ENCODE measurements around the gene PARD3B. TPM values are rescaled to one million over a fixed set of nuclear protein-coding genes. Genes with fewer than 3 reads are reported as not detected.

Gene PARD3B
- total and polyA plus RNA-seq, 2 donors (not counting 1 experiment from before 2014, with no cell fraction given) = 7.4 to 20.6 TPM

- H3K9me3 ChIP-seq (ENCODE audit: control insufficient read depth, insufficient read depth, low read depth, low read length) = no peaks in the 10 kb centered on the region
Measured at GRCh38 chr2:204917089-204917701, 371.9 kb downstream of the PARD3B start.

DNA sequence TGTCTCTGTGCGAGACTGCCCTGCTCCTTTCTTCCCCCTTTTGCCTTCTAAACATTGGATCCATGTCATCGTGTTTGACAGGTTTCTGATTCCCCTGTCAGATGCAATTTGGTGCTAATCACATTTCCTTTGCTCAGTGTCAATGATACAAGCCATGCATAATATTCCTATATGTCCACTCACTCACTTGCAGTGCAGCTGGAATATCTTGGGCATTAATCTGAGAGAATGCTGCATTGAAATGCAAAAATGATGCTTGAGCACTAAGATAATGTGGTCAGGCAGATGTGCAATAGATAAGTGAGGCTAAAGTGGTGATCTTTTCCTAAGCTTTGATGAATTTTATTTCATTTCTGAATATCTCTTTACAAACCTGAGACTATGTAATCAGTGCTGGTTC, 375.5 kb downstream of the PARD3B start:
- no peak overlapping the region for H2AFZ ChIP-seq (ENCODE audit: low read length)
- H3K36me3 ChIP-seq (ENCODE audit: control insufficient read depth, insufficient read depth, low read length) = no peaks in the 10 kb centered on the region
- no peak for DNase-seq (ENCODE audit: low read depth in 2 of 2)
- no peak overlapping the region for H3K9ac ChIP-seq (ENCODE audit: insufficient read depth, low read length)
- H3K4me1 ChIP-seq (ENCODE audit: control insufficient read depth, extremely low read depth, insufficient read depth, low read length) = no peaks in the 10 kb centered on the region
- H4K20me1 ChIP-seq (ENCODE audit: control insufficient read depth, extremely low read depth, insufficient read depth, low read length) = no peaks in the 10 kb centered on the region
- H3K79me2 ChIP-seq (ENCODE audit: control insufficient read depth, insufficient read depth, low read length) = no peaks in the 10 kb centered on the region
- H3K27me3 ChIP-seq (ENCODE audit: control insufficient read depth, insufficient read depth, low read length) = no peaks in the 10 kb centered on the region
- no peak overlapping the region for H3K27ac ChIP-seq (ENCODE audit: insufficient read depth, low read length)
- no peak for TF ChIP-seq CTCF (conservative IDR thresholded peaks at IDR 0.05 in 1 of 2, IDR thresholded peaks at IDR 0.05 in 1 of 2; ENCODE audit: low read depth in 1 of 2, low read length in 2 of 2)
- no peak for TF ChIP-seq EZH2 (IDR thresholded peaks at IDR 0.05; ENCODE audit: low read length, missing control alignments)
- H3K9me3 ChIP-seq (ENCODE audit: control insufficient read depth, insufficient read depth, low read depth, low read length) = no peaks in the 10 kb centered on the region
- H3K4me2 ChIP-seq (ENCODE audit: extremely low read depth, insufficient read depth, low read length) = no peak overlapping the region
- H3K4me3 ChIP-seq (replicated peaks in 1 of 4; ENCODE audit: control extremely low read depth in 1 of 4, insufficient read depth in 1 of 4, low read depth in 3 of 4, low read length in 4 of 4) = no peak overlapping the region

More at GRCh38 chr2:204917089-204917701, 371.9 kb downstream of the PARD3B start:
- Histone ChIP-seq H3K79me2 (ENCODE audit: control insufficient read depth, insufficient read depth, low read length) (no peaks in the 10 kb centered on the region), H3K36me3 (ENCODE audit: control insufficient read depth, insufficient read depth, low read length) (no peaks in the 10 kb centered on the region), H2AFZ (ENCODE audit: low read length) (no peak overlapping the region), H3K4me1 (ENCODE audit: control insufficient read depth, extremely low read depth, insufficient read depth, low read length) (no peaks in the 10 kb centered on the region), H3K9ac (ENCODE audit: insufficient read depth, low read length) (no peak overlapping the region), H3K4me3 (replicated peaks in 1 of 4; ENCODE audit: control extremely low read depth in 1 of 4, insufficient read depth in 1 of 4, low read depth in 3 of 4, low read length in 4 of 4) (no peak overlapping the region), H3K27ac (ENCODE audit: insufficient read depth, low read length) (no peak overlapping the region), H4K20me1 (ENCODE audit: control insufficient read depth, extremely low read depth, insufficient read depth, low read length) (no peaks in the 10 kb centered on the region), H3K27me3 (ENCODE audit: control insufficient read depth, insufficient read depth, low read length) (no peaks in the 10 kb centered on the region), H3K4me2 (ENCODE audit: extremely low read depth, insufficient read depth, low read length) (no peak overlapping the region)
- DNase-seq (ENCODE audit: low read depth in 2 of 2) = no peak
- TF ChIP-seq CTCF (conservative IDR thresholded peaks at IDR 0.05 in 1 of 2, IDR thresholded peaks at IDR 0.05 in 1 of 2; ENCODE audit: low read depth in 1 of 2, low read length in 2 of 2) (no peak), EZH2 (IDR thresholded peaks at IDR 0.05; ENCODE audit: low read length, missing control alignments) (no peak)

DNA sequence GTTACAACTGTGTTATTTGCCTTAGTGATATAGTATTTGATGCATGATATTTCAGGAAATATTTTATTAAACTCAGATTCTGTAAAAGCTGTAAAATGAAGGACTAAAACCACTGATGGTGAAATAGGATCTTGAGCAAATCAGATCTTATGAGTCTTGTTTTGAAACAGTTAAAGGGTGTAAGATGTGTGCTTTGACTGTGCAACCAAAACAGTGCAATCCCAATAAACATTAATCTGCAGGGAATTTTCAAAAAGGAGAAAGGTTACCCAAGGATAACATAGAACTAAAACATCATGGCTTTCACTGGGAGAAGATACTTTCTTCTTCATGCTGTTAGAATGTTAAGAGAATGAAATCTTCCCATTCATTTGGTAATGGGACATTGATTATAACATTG, 378.7 kb downstream of the PARD3B start:
- Histone ChIP-seq H2AFZ (ENCODE audit: low read length) (no peak overlapping the region), H3K4me1 (ENCODE audit: control insufficient read depth, extremely low read depth, insufficient read depth, low read length) (no peaks in the 10 kb centered on the region), H3K9ac (ENCODE audit: insufficient read depth, low read length) (no peak overlapping the region), H3K4me2 (ENCODE audit: extremely low read depth, insufficient read depth, low read length) (no peak overlapping the region), H3K4me3 (replicated peaks in 1 of 4; ENCODE audit: control extremely low read depth in 1 of 4, insufficient read depth in 1 of 4, low read depth in 3 of 4, low read length in 4 of 4) (no peak overlapping the region), H3K27me3 (ENCODE audit: control insufficient read depth, insufficient read depth, low read length) (no peaks in the 10 kb centered on the region), H4K20me1 (ENCODE audit: control insufficient read depth, extremely low read depth, insufficient read depth, low read length) (no peaks in the 10 kb centered on the region), H3K27ac (ENCODE audit: insufficient read depth, low read length) (no peak overlapping the region), H3K79me2 (ENCODE audit: control insufficient read depth, insufficient read depth, low read length) (no peaks in the 10 kb centered on the region), H3K9me3 (ENCODE audit: control insufficient read depth, insufficient read depth, low read depth, low read length) (no peaks in the 10 kb centered on the region), H3K36me3 (ENCODE audit: control insufficient read depth, insufficient read depth, low read length) (no peaks in the 10 kb centered on the region)
- peak in 1 of 2 donors; percentile 11 for DNase-seq (ENCODE audit: low read depth in 2 of 2)
- TF ChIP-seq CTCF (conservative IDR thresholded peaks at IDR 0.05 in 1 of 2, IDR thresholded peaks at IDR 0.05 in 1 of 2; ENCODE audit: low read depth in 1 of 2, low read length in 2 of 2) = no peak
- no peak for TF ChIP-seq EZH2 (IDR thresholded peaks at IDR 0.05; ENCODE audit: low read length, missing control alignments)

All from fibroblast of lung (primary cell).